Parathyroid adenoma (tissue), 2 donors: ENCODE measurements around the gene CUX1.

Source experiments
- H2AFZ ChIP-seq: fragments of 300-600 bp; sonication (generic); one replicate; pipeline ENCODE4 v1.7.0; 2017; ENCODE audit warnings: antibody characterized with exemption, mild to moderate bottlenecking
- H3K27ac ChIP-seq: fragments of 300-600 bp; sonication (generic); one replicate; pipeline ENCODE4 v1.7.0; 2017
- H3K27me3 ChIP-seq: fragments of 300-600 bp; sonication (generic); one replicate; pipeline ENCODE4 v1.7.0; 2017; ENCODE audit warnings: low read length; ENCODE audit not compliant: control insufficient read depth, insufficient read depth
- H3K36me3 ChIP-seq: fragments of 300-600 bp; sonication (generic); one replicate; pipeline ENCODE4 v1.7.0; 2017; ENCODE audit warnings: low read length; ENCODE audit not compliant: control insufficient read depth, insufficient read depth
- H3K4me1 ChIP-seq: fragments of 300-600 bp; sonication (generic); one replicate; pipeline ENCODE4 v1.7.0; 2017; ENCODE audit warnings: control low read depth
- H3K4me2 ChIP-seq: fragments of 300-600 bp; sonication (generic); one replicate; pipeline ENCODE4 v1.7.0; 2017; ENCODE audit warnings: low read length
- H3K4me3 ChIP-seq: fragments of 300-600 bp; sonication (generic); one replicate; pipeline ENCODE4 v1.7.0; 2017; ENCODE audit warnings: low read depth, low read length
- H3K79me2 ChIP-seq: fragments of 300-600 bp; sonication (generic); one replicate; pipeline ENCODE4 v1.7.0; 2017; ENCODE audit warnings: control low read depth
- H3K9ac ChIP-seq: fragments of 300-600 bp; sonication (generic); one replicate; pipeline ENCODE4 v1.7.0; 2017; ENCODE audit warnings: mild to moderate bottlenecking
- H3K9me3 ChIP-seq: fragments of 300-600 bp; sonication (generic); one replicate; pipeline ENCODE4 v1.7.0; 2017; ENCODE audit warnings: low read length; ENCODE audit not compliant: control insufficient read depth
- TF ChIP-seq, protein P1 (sequence below): fragments of 300-600 bp; sonication (generic); IDR thresholded peaks from one replicate; pipeline ENCODE4 v1.7.0; 2017; ENCODE audit warnings: antibody characterized with exemption, mild to moderate bottlenecking
- donor health status: primary hyperparathyroidism.

CUX1 gene

DNA sequence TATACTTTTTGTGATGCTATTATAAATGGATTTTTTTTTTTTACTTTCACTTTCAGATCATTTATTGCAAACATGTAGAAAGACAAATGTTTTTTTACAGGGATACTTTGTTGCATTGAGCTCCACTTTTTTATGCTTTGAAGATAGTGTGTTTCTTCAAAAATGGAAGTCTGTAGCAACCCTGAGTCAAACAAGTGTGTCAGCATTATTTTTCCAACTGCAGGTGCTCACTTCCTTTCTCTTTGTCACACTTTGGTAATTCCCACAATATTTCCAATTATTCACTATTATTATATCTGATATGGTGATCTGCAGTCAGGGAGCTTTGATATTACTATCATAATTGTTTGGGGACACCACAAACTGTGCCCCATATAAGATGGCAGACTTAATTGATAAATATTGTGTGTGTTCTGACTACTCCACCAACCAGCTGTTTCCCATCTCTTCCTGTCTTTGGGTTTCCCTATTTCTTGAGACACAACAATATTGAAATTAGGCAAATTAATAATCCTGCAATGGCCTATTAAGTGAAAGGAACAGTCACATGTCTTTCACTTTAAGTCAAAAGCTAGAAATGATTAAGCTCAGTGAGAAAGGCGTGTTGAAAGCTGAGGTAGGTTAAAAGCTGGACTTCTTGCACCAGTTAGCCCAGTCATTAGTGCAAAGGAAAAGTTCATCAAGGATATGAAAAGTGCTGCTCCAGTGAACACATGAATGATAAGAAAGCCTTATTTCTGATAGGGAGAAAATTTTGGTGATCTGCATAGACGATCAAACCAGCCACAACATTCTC lies 238.0 kb downstream of the CUX1 start:
- TF ChIP-seq, protein P1, sequence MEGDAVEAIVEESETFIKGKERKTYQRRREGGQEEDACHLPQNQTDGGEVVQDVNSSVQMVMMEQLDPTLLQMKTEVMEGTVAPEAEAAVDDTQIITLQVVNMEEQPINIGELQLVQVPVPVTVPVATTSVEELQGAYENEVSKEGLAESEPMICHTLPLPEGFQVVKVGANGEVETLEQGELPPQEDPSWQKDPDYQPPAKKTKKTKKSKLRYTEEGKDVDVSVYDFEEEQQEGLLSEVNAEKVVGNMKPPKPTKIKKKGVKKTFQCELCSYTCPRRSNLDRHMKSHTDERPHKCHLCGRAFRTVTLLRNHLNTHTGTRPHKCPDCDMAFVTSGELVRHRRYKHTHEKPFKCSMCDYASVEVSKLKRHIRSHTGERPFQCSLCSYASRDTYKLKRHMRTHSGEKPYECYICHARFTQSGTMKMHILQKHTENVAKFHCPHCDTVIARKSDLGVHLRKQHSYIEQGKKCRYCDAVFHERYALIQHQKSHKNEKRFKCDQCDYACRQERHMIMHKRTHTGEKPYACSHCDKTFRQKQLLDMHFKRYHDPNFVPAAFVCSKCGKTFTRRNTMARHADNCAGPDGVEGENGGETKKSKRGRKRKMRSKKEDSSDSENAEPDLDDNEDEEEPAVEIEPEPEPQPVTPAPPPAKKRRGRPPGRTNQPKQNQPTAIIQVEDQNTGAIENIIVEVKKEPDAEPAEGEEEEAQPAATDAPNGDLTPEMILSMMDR, result no peak
- no peaks in the 10 kb centered on the region for H3K36me3 ChIP-seq
- H3K27ac ChIP-seq, result no peak overlapping the region
- H3K4me2 ChIP-seq, result no peak overlapping the region
- no peak overlapping the region for H3K4me3 ChIP-seq
- H3K4me1 ChIP-seq, result no peaks in the 10 kb centered on the region
- no peak overlapping the region for H3K9ac ChIP-seq
- no peak overlapping the region for H2AFZ ChIP-seq
- H3K9me3 ChIP-seq, result no peaks in the 10 kb centered on the region
- peaks cover 10% of the 10 kb centered on the region for H3K79me2 ChIP-seq
- no peaks in the 10 kb centered on the region for H3K27me3 ChIP-seq

DNA sequence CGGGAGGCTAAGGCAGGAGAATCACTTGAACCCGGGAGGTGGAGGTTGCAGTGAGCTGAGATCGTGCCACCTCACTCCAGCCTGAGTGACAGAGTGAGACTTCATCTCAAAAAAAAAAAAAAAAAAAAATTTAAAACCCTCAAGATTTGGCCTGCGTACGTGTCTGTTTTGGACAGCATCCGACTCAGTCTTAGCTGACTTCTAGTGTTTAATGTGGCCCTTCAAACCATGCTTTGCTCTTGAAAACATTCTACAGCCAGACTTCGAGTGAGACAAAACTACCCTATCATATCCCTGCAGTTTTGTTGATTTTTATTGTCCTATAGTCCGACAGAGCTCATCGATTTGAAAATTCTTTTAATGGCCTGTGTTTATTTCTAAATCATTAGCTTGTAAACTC lies 242.1 kb downstream of the CUX1 start:
- Histone ChIP-seq H2AFZ (no peak overlapping the region), H3K4me2 (no peak overlapping the region), H3K9me3 (no peaks in the 10 kb centered on the region), H3K4me3 (no peak overlapping the region), H3K9ac (no peak overlapping the region), H3K36me3 (no peaks in the 10 kb centered on the region), H3K79me2 (peaks cover 24% of the 10 kb centered on the region), H3K4me1 (peaks cover 5% of the 10 kb centered on the region), H3K27me3 (no peaks in the 10 kb centered on the region), H3K27ac (no peak overlapping the region)
- TF ChIP-seq, protein P1, result no peak

DNA sequence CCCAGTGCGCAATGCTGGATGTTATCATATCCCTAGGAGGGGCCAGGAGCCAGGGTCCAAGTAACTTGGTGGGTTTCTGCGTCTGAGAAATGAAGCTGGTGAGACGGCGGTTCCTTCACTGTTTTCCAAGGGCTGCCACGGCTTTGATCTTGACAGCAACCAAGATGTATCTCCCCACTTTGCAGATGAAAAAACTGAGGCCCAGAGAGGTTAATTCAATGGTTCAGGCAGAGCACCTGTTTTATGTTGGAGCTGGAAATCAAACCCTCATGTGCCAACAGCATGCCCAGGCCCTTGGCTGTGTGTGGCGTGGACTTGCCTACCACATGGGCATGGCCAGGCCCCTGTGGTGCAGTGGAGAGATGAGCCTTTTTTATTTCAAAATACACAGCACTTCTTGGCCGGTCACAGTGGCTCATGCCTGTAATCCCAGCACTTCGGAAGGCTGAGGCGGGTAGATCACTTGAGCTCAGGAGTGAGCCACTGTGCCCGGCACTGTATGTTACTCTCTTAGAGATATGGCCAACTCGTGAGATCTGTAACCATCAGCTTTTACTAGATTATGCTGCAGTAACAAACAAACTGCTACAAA lies 244.0 kb downstream of the CUX1 start:
- no peak overlapping the region for H2AFZ ChIP-seq
- TF ChIP-seq, protein P1, result no peak
- no peaks in the 10 kb centered on the region for H3K36me3 ChIP-seq

DNA sequence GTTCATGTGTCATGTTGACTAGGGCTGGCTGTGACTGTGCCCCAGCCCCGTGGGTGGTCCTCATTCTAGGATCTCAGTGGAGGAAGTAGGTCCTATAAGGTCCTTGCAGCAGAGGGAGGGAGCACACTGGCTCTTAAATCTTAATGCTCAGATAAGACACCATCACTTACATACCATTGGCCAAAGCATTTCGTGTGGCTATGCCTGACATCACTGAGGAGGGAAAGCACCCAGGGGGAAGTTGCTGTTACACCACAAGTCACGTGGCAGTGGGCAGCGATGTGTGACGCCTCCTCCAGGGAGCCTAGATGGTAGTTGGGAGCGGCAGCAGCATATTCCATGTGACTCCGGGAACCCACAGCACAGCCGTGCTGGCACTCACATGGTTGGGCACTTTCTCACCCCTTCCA lies 244.6 kb downstream of the CUX1 start:
- H3K4me2 ChIP-seq, result no peak overlapping the region
- no peaks in the 10 kb centered on the region for H3K9me3 ChIP-seq
- peaks cover 21% of the 10 kb centered on the region for H3K79me2 ChIP-seq
- no peak overlapping the region for H2AFZ ChIP-seq
- H3K9ac ChIP-seq, result no peak overlapping the region
- H3K36me3 ChIP-seq, result no peaks in the 10 kb centered on the region
- H3K27me3 ChIP-seq, result no peaks in the 10 kb centered on the region
- H3K4me3 ChIP-seq, result no peak overlapping the region
- no peak overlapping the region for H3K27ac ChIP-seq
- TF ChIP-seq, protein P1, result no peak
- peaks cover 5% of the 10 kb centered on the region for H3K4me1 ChIP-seq

More for the DNA sequence above, 244.0 kb downstream of the CUX1 start:
- Histone ChIP-seq H3K4me3 (no peak overlapping the region), H3K9me3 (no peaks in the 10 kb centered on the region), H3K27me3 (no peaks in the 10 kb centered on the region), H3K27ac (no peak overlapping the region), H3K79me2 (peaks cover 21% of the 10 kb centered on the region), H3K4me1 (peaks cover 5% of the 10 kb centered on the region), H3K9ac (no peak overlapping the region), H3K4me2 (no peak overlapping the region)
